GM19023 (cell line): ENCODE results near the gene TPX2.

Source experiments
- ATAC-seq: cut with Tn5 transposase; IDR thresholded peaks from one replicate; pipeline ENCODE4 v1.9.1; 2021; ENCODE audit warnings: mild to moderate bottlenecking, moderate library complexity; ENCODE audit not compliant: unreplicated experiment

The TPX2 gene

GRCh38 chr20:31845300-31845863 is 106.3 kb downstream of the TPX2 start, which contains the start of gene FOXS1:
Gene FOXS1 (minus strand): TSS chr20:31845604. CDS start chr20:31845542, 62 bp downstream.
- ATAC-seq = no peak

DNA sequence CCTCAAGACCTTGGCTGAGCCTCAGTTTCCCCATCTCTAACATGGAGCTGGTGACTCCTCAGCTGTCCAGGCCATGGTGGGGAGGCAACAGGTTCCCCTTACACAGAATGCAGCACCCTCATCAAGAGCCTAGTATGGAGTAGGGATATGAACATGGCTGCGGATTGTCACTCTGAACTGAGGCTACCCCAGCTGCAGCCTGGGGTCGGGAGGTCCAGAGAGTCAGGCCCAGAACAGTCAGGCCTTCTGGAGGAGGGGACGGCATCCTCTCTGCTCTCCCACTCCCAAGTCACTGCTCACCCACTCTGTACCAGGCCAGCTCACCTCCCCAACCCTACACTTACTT is 107.7 kb downstream of the TPX2 start:
- ATAC-seq = no peak

- ATAC-seq = no peak
These were observed 109.3 kb downstream of the TPX2 start for GRCh38 chr20:31848088-31848999.

DNA sequence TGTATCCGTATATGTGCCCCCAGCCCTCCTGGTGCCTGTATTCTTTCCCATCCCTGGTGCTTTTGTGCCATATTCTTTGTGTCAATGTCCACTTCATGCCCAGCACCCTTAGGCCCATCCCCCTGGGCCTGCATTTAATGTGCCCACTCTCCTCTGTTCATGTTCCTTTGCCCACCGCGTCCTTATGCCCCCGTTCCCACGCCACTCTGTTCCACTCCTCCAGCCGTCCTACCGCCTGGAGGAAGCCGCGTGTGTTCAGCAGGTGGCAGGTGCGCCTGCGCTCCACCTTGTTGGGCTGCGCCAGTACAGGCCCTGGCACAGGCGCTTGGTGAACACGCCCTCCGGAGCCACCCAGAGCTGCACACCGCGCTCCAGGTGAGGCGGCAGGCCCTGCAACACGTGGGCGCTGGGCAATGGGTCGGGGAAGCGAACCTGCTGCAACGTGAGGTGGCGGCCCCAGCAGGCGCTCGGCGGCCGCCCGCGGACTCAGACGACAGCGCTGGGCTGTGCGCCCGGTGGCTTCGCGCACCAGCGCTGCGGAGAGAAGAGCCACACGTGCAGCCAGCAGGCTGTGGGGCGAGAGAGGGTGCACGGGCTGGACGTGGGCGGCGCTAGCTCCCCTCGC is 110.3 kb downstream of the TPX2 start:
- ATAC-seq = no peak
